RPMI8226 (cell line): ENCODE data around the gene HMX1.

ENCODE experiments used
- DNase-seq: peaks from one replicate; pipeline ENCODE4 v3.0.0-alpha.2; 2015

The HMX1 gene

DNA sequence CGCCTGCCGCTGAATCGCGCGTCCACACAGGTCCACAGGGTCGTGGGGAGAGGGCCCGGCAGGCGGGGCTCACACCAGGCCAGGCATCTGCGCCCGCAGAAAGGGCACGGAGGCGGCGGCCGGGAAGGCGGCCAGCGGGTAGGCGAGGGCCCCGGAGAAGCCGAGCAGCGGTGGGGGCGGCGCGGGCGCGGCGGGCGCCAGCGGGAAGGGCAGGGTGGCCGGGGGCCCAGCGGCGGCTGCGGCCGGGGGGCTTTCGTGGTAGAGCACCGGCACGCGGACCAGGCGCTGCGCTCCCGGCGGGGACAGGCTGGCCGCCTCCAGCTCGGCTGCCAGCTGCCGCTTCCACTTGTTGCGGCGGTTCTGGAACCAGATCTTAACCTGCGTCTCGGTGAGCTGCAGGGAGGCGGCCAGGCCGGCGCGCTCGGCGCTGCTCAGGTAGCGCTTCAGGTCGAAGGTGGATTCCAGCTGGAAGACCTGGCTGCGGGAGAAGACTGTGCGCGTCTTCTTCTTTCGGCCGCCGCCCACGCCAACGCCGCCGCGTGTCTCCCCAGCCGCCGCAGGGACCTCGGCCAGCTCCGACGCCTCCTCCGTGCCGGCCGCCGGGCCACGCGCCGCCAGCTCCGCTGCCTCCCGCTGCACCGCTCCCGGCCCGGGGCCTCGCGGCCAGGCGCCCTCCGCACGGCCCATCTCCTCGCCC lies 3.9 kb downstream of the HMX1 start:
- DNase-seq = no peak

GRCh38 chr4:8866828-8867623 lies 4.6 kb downstream of the HMX1 start:
- DNase-seq = no peak

DNA sequence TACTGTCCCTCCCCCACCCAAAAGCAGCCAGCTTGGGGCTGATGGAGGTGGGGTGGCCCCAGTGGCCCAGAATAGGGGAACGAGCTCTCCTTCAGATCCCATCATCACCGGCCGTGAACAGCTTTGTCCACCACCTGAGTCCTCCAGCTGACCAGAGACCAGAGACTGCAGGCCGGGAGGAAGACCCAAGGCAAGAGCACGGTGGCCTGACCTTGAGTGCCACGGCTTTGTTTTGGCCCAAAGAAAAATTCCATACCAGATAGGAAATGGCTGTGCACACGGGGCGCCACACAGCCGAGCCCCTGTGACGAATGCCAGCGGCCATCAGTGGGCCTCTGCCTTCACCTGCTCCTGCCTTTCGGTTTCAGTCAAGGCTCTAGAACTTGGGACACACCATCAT lies 5.2 kb downstream of the HMX1 start:
- DNase-seq = no peak

DNA sequence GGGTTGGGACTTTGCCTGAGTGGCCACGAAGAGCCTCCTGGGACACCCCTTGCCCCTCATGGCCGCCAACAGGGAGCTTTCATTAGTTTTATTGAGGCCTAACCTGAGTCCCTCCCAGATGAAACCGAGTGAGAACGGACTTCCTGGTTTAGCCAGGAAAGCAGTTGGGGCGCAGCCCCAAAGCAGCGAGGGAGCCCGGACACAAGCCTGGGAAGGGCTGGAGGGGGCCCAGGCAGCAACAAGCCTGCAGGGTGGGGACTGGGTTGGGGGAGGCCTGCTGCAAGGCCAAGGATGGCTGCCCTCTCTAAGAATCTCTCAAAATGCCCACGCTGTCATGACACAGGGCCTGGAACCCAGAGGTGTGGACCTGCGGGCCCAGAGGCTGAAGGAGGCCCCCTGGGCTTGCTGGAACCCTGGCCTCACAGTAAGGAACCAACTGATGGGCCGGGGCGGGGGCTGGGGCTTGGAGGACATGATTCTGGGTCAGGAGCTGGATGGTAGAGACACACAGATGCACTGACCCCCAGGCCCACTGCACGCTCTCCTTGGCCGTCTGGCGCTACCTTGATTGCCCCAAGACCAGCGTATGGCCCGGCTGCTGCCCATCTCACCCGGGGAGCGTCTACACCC lies 5.8 kb downstream of the HMX1 start:
- no peak for DNase-seq

- no peak for DNase-seq
These were observed 6.5 kb downstream of the HMX1 start for GRCh38 chr4:8864912-8865680.

DNA sequence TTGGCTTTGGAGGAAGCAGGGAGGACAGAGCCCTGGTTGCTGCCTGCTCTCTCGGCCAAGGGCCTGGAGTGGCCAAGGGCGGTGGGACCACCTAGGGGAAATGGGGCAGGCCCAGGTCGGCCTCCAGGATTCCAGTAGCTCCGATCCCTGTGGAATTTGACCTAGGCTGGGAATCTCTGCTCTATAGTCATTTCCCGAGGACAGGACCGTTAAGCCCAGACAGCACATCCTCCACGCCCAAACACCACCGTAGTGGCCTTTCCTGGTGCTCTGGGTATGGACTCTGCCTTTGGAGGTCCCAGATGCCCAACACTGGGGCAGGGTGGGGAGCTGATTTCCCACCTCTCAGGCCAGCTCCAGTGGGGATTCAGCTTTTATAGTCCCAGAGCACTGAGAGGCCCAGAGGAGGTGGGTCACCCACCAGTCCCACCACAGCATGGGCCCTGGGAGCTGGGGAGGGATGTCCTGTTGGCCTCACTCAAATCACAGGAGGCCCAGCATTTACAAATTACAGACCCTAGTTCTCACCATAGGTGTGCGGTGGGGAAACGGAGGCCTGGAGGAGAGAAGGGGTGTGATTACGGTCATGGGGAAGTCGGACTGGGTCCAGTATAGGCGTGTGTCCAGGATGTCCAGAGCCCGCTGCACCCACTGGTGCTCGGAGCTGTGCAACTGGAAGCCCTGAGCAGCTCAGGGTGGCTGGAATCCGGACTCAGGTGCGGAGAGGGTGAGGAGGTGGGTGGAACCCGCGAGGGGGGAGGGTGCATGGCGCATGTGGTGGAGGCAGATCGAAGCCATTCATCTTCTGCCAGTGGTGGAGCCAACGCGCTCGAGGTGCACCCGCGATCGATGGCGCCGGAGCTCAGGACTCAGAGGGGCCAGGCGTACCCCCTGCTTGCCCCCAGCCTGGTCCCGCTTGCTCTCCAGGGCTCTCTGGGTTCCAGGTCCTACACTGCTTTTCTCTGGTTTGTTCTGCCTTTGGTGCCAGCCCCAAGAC lies 7.7 kb downstream of the HMX1 start:
- DNase-seq = no peak

DNA sequence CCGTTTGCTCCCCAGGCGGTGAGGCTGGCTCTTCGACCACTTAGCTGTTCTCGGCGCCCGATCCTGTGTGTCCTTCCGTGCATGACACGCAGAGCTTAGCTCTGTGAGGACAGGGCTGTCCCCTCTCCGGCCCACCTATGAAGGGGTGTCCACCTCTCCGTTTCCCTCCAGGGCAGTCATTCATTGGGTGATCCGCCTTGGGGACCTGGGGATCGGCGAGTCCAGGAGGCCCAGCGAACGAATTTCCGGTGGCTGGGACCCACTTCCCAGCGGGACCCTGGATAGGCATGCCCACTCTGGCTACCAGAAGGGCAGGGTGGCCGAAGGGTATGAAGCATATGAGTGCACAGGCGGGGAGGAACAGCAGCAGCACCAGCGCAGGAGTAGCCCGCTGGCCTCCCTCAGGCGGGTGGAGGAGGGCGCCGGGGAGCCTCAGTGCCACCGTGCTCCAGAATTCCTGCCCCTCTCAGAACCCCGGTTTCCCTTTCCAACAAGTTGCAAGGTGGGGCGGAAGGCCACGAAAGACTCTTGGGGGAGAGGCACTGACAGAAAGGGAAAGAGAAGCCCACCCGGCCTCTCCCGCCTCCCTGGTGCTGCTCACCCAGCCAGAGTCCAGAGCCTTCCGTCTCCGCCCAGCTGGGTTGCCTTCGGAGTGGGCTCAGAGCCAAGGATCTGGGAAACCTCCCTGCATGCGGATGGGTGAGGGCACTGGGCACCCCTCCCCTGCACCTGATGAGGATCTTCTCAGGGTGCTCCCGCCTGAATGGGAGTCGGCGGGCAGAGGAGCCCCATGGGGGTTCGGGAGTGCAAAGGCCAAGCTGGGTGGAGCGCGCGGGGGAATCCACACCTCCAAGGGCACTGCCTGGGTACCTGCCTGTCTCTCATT lies 8.6 kb downstream of the HMX1 start:
- DNase-seq = no peak

- DNase-seq = no peak
These were observed 9.3 kb downstream of the HMX1 start for GRCh38 chr4:8862334-8862733.

- DNase-seq = no peak
These were observed 9.9 kb downstream of the HMX1 start for GRCh38 chr4:8861576-8862295.

- DNase-seq = no peak
These were observed 10.6 kb downstream of the HMX1 start for GRCh38 chr4:8860892-8861575.

DNA sequence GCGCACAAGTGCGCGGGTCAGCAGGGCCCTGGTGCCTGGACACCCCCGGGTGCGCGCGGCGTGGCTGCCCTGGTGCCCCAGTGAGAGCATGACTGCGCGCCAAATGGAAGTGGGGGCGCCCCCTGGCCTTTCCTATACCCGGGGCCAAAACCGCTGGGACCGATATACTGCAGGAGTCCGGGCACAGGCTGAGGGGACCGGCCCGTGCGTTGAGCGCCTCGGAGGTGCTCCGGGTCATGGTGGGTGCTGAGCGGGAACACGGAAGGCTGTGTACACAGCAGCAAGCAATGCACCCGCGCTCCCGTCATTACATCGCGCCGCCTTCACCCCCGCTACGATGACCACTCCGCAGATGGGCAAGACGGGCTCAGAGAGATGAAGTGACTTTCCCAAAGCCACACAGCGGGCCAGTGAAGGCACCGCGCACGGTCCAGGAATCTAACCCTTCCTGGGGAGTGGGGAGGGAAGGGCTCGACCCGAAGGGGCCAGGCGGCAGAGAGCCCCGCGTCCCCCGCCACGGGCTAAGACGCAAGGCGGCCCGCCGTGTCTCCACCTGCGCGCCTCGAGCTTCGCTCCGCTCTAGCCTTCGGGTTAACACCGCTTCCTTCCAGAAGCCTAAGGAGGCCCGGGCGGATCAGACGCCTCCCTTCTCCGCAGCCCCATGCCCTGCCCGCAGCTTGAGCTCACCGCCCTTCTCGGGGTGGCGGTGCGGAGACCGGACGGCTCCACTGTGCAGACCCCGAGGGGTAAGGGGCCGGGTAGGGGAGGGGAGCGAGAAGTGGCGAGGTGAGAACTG lies 11.3 kb downstream of the HMX1 start:
- no peak for DNase-seq

- no peak for DNase-seq
These were observed 12.0 kb downstream of the HMX1 start for GRCh38 chr4:8859550-8860095.

DNA sequence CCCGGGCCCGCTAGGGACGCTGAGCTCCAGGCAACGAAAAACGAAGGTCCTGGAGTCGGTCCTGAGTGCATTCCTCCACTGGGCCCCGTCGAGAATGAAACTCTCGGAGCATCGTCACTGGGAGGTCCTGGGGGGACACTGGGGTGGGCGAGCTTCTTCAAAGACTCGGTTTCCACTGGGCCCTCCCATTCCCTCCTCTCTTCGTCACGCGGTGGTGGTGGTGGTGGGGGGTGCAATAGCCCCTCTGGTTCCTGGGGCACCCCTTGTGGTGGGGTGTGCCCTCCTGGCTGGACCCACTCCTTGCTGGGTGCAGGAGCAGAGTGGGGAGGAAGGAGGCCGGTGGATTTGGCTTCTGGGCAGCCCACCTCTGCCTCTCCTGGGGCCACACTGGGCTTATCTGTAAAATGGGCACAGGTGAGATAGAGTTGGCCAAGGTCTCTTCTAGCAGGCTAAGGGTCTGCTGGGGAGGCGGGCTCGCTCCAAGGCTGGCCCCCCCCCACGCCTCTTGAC lies 12.9 kb downstream of the HMX1 start:
- DNase-seq = no peak

DNA sequence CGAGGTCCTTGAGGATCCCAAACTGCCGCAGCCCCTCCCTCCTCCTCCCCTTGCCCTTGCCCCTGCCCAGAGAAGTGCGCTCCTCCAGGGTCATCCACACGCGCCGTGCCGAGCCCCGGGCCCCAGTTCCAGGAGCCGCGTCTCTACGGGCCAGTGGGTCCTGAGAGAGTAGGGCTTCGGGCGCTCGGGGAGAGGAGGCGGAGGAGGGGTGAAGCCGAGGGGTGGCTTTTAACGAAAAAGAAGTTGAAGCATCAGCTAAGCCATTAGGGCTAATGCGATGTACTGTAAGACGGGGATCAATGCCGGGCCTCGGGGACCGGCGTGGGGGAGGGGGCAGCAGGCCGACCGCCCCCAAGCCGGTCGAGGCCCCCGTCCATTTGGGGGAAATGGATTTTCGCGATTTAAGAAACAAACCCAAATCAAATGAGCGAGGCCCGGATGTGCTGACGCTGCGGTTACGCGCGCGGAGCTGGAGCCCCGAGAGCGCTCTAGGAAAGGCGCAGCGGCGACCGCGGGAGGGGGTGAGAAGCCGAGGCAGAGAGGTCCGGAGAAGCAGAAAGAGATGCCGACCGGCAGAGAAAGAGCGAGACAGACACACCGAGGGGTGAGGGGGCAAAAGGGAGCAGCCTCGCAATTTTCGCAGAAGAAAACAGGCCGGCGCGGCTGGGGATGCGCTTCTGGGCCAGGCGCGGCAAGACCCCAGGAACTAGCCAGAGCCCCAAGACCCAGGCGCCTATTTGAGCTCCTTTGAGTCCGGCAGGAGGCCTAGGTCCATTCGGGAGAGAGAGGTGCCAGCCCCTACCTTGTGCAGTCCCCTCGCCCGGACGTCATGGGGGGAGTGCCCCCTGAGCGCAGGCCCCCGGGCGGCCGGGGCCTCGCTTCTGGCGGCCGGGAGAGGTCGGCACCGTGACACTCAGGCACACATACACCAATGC lies 13.6 kb downstream of the HMX1 start:
- no peak for DNase-seq

GRCh38 chr4:8856835-8857621 lies 14.6 kb downstream of the HMX1 start:
- DNase-seq = no peak

GRCh38 chr4:8855818-8856245 lies 15.8 kb downstream of the HMX1 start:
- no peak for DNase-seq
